Hepatocyte (in vitro differentiated cells): ENCODE measurements around the gene GAP43. TPM values are rescaled to one million over a fixed set of nuclear protein-coding genes. Genes with fewer than 3 reads are reported as not detected.
A peak's percentile ranks its signal among the peaks of the same experiment; 100 is the strongest.

ENCODE experiments used
- DNase-seq: peaks from one replicate; pipeline ENCODE4 v3.0.0-alpha.2; 2016; ENCODE audit warnings: low spot score
- H2AFZ ChIP-seq: fragments of 200-600 bp; sonication (generic); 2 replicates; pipeline ENCODE4 v1.6.0; 2016; ENCODE audit warnings: antibody characterized with exemption, mild to moderate bottlenecking
- H3K27ac ChIP-seq: fragments of 200-600 bp; sonication (generic); 2 replicates; pipeline ENCODE4 v1.5.1; 2016; ENCODE audit warnings: mild to moderate bottlenecking
- H3K27me3 ChIP-seq: fragments of 200-600 bp; sonication (generic); 2 replicates; pipeline ENCODE4 v1.6.1; 2016
- H3K36me3 ChIP-seq: fragments of 200-600 bp; sonication (generic); replicated peaks from 2 replicates; pipeline ENCODE4 v1.5.1; 2016; ENCODE audit warnings: low read depth; ENCODE audit not compliant: insufficient read depth
- H3K4me1 ChIP-seq: fragments of 200-600 bp; sonication (generic); 2 replicates; pipeline ENCODE4 v1.5.1; 2016; ENCODE audit warnings: mild to moderate bottlenecking, moderate library complexity; ENCODE audit not compliant: insufficient read depth
- H3K4me2 ChIP-seq: fragments of 200-600 bp; sonication (generic); 2 replicates; pipeline ENCODE4 v1.6.0; 2016
- H3K4me3 ChIP-seq: fragments of 200-600 bp; sonication (generic); 2 replicates; pipeline ENCODE4 v1.5.1; 2016; ENCODE audit warnings: mild to moderate bottlenecking
- H3K79me2 ChIP-seq: fragments of 200-600 bp; sonication (generic); 2 replicates; pipeline ENCODE4 v1.6.0; 2017; ENCODE audit warnings: mild to moderate bottlenecking
- H3K9me2 ChIP-seq: fragments of 200-600 bp; sonication (generic); replicated peaks from 2 replicates; pipeline ENCODE4 v1.6.0; 2017; ENCODE audit warnings: mild to moderate bottlenecking; ENCODE audit not compliant: insufficient read depth
- H3K9me3 ChIP-seq: fragments of 200-600 bp; sonication (generic); 2 replicates; pipeline ENCODE4 v1.5.1; 2016; ENCODE audit warnings: low read depth, mild to moderate bottlenecking
- H4K20me1 ChIP-seq: fragments of 200-600 bp; sonication (generic); 2 replicates; pipeline ENCODE4 v1.6.0; 2016; ENCODE audit warnings: mild to moderate bottlenecking; ENCODE audit not compliant: insufficient read depth, poor library complexity, severe bottlenecking
- CTCF ChIP-seq: fragments of 200-600 bp; sonication (generic); IDR thresholded peaks from 2 replicates; pipeline ENCODE4 v1.5.1; 2016; ENCODE audit warnings: antibody characterized with exemption, mild to moderate bottlenecking; ENCODE audit not compliant: poor library complexity
- EZH2 ChIP-seq: fragments of 200-600 bp; sonication (generic); IDR thresholded peaks from 2 replicates; pipeline ENCODE4 v1.6.1; 2016; ENCODE audit warnings: antibody characterized with exemption, mild to moderate bottlenecking, borderline replicate concordance
- EZH2phosphoT487 ChIP-seq: fragments of 200-600 bp; sonication (generic); IDR thresholded peaks from one replicate; pipeline ENCODE4 v1.6.1; 2018; ENCODE audit warnings: antibody characterized with exemption, mild to moderate bottlenecking, low read depth, moderate library complexity; ENCODE audit not compliant: unreplicated experiment, severe bottlenecking
- WGBS: methylation state at CpG from one replicate; pipeline ENCODE4 v1.1.6; 2016; ENCODE audit warnings: low lambda C conversion rate; ENCODE audit errors: missing lambda C conversion rate; 5-methylcytosine and 5-hydroxymethylcytosine counted together
- polyA plus RNA-seq: library from polyadenylated mRNA; unstranded; fragments of >200 nt; fragmentation: Nextera tagmentation; extraction: Ambion mirVana; gene quantifications from 2 replicates; pipeline ENCODE4 v1.2.1, GENCODE V29; 2016
- total RNA-seq: library from RNA; depleted of rRNA; stranded (reverse); fragments of >200 nt; gene quantifications from 2 replicates; pipeline ENCODE4 v1.2.3, GENCODE V29; 2014

The GAP43 gene
- total and polyA plus RNA-seq, 2 experiments from 2014 or later, result 0.60 to 0.81 TPM

DNA sequence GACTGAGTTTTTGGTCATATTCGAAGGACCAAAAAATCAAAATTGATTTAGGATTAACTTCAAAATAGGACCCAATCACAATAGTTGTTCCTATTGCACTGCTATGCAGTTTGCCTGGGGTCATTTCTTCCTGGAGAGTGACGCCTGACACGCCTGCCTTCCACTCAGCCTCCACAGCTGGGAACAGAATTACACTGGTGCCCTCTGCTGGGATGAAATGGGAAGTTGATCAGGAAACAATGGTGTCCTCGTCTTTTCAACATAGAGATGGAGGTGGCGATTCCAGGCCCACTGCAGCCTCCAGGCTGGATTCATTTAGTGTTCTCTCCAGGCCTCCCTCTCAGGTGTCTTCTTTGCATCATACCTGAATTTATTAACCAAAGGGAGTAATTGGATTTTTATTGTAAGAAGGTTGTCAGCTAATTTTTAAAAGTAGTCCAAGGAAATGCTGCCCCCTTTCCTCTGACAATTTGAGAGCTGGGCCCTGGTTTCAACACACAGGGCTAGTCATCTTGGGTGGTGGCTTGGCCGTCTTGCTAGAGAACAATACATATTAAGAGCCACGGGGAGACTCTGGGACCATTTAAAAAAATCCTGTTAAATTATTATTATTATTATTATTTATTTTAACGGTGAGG, 69.7 kb downstream of the GAP43 start:
- Histone ChIP-seq H3K27ac (no peak overlapping the region), H2AFZ (no peak overlapping the region), H3K79me2 (no peaks in the 10 kb centered on the region), H3K4me2 (no peak overlapping the region), H3K27me3 (no peaks in the 10 kb centered on the region), H3K4me1 (no peaks in the 10 kb centered on the region), H3K9me2 (no peaks in the 10 kb centered on the region), H3K4me3 (no peak overlapping the region), H4K20me1 (no peaks in the 10 kb centered on the region), H3K9me3 (no peaks in the 10 kb centered on the region), H3K36me3 (no peaks in the 10 kb centered on the region)
- 18% methylated on average over 8 of the region's 8 CpGs for WGBS
- DNase-seq, result peak; percentile 83
- no peak for TF ChIP-seq EZH2phosphoT487
- peak; percentile 79 for TF ChIP-seq CTCF
- TF ChIP-seq EZH2, result no peak

- no peak for DNase-seq
- no peak overlapping the region for H2AFZ ChIP-seq
- H3K36me3 ChIP-seq, result no peaks in the 10 kb centered on the region
- H3K4me2 ChIP-seq, result no peak overlapping the region
- 89% methylated on average over 8 of the region's 9 CpGs for WGBS
- H4K20me1 ChIP-seq, result no peaks in the 10 kb centered on the region
- H3K9me2 ChIP-seq, result no peaks in the 10 kb centered on the region
- H3K79me2 ChIP-seq, result no peaks in the 10 kb centered on the region
- no peaks in the 10 kb centered on the region for H3K9me3 ChIP-seq
- H3K27ac ChIP-seq, result no peak overlapping the region
- H3K4me3 ChIP-seq, result no peak overlapping the region
- TF ChIP-seq EZH2phosphoT487 (no peak), EZH2 (no peak), CTCF (no peak)
- H3K4me1 ChIP-seq, result no peaks in the 10 kb centered on the region
- no peaks in the 10 kb centered on the region for H3K27me3 ChIP-seq
Measured at GRCh38 chr3:115693868-115694267, 70.6 kb downstream of the GAP43 start.

DNA sequence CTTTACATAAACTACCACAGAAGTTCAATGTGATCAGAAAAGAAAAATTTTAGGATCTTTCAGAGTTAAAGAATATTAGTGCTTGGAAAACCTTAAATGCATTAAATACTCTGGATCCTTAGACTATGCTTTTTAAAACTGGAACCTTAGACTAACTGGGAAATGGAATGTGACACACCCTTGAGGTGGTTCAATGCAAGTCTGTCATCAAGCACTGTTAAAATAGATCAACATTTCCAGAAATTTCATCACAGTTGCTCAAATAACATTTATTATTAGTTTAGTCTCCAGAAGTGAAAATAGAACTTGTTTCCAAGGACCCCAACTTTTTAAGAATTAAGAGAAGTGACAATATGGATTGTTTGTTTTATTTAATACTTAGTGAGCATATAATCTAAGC, 71.8 kb downstream of the GAP43 start:
- H3K27me3 ChIP-seq, result no peaks in the 10 kb centered on the region
- no peaks in the 10 kb centered on the region for H4K20me1 ChIP-seq
- no peaks in the 10 kb centered on the region for H3K9me3 ChIP-seq
- no peak overlapping the region for H3K4me3 ChIP-seq
- H3K9me2 ChIP-seq, result no peaks in the 10 kb centered on the region
- H3K4me1 ChIP-seq, result no peaks in the 10 kb centered on the region
- no peak for DNase-seq
- no peak overlapping the region for H3K27ac ChIP-seq
- H2AFZ ChIP-seq, result no peak overlapping the region
- H3K79me2 ChIP-seq, result no peaks in the 10 kb centered on the region
- TF ChIP-seq EZH2 (no peak), CTCF (no peak), EZH2phosphoT487 (no peak)
- no peak overlapping the region for H3K4me2 ChIP-seq
- H3K36me3 ChIP-seq, result no peaks in the 10 kb centered on the region
